Suprapubic skin (tissue), 4 donors: ENCODE measurements around the gene NOC4L. TPM values are rescaled to one million over a fixed set of nuclear protein-coding genes. Genes with fewer than 3 reads are reported as not detected.

Experiments
- DNase-seq, 2 donors: peaks; one replicate each; pipeline ENCODE4 v3.0.0-alpha.2; 2019; ENCODE audit warnings: low spot score in 2 of 2
- H3K27ac ChIP-seq: fragments of 200-600 bp; sonication (generic); one replicate; pipeline ENCODE4 v1.5.1; 2019
- H3K27me3 ChIP-seq: fragments of 200-600 bp; sonication (generic); one replicate; pipeline ENCODE4 v1.5.1; 2019
- H3K36me3 ChIP-seq: fragments of 200-600 bp; sonication (generic); one replicate; pipeline ENCODE4 v1.5.1; 2019
- H3K4me1 ChIP-seq: fragments of 200-600 bp; sonication (generic); one replicate; pipeline ENCODE4 v1.5.1; 2019
- H3K4me3 ChIP-seq: fragments of 200-600 bp; sonication (generic); one replicate; pipeline ENCODE4 v1.5.1; 2019; ENCODE audit warnings: mild to moderate bottlenecking
- H3K9me3 ChIP-seq: fragments of 200-600 bp; sonication (generic); one replicate; pipeline ENCODE4 v1.5.1; 2019
- CTCF ChIP-seq, 2 donors: fragments of 200-600 bp in 1 of 2; fragments of 450-650 bp in 1 of 2; sonication (generic) in 1 of 2; IDR thresholded peaks; one replicate each; pipeline ENCODE4 v1.5.1; 2016 to 2019; ENCODE audit warnings: antibody characterized with exemption in 2 of 2, mild to moderate bottlenecking in 1 of 2, moderate library complexity in 1 of 2
- EP300 ChIP-seq: sonication (generic); formaldehyde crosslinking; IDR thresholded peaks from one replicate; pipeline ENCODE4 v1.6.1; 2017; ENCODE audit warnings: antibody characterized with exemption
- POLR2A ChIP-seq, 2 donors: fragments of 450-650 bp; IDR thresholded peaks; one replicate each; pipeline ENCODE4 v1.6.1; 2017; ENCODE audit warnings: antibody characterized with exemption in 2 of 2, mild to moderate bottlenecking in 2 of 2, moderate library complexity in 2 of 2
- POLR2AphosphoS5 ChIP-seq, 3 donors: sonication (generic); formaldehyde crosslinking; IDR thresholded peaks; one replicate each; pipeline ENCODE4 v1.6.1; 2017; ENCODE audit warnings: antibody characterized with exemption in 3 of 3
- WGBS: methylation state at CpG from one replicate; pipeline ENCODE4 v1.1.5; 2018; 5-methylcytosine and 5-hydroxymethylcytosine counted together
- total RNA-seq, 4 donors: library from RNA; depleted of rRNA; stranded (reverse); fragments of >200 nt; gene quantifications; one replicate each; pipeline ENCODE4 v1.1.0, GENCODE V29; 2016

Gene NOC4L
- total RNA-seq, 4 donors from 2014 or later, result 13.9 to 20.4 (median 16.0) TPM

GRCh38 chr12:132170094-132170636, 25.9 kb downstream of the NOC4L start:
- TF ChIP-seq POLR2A (IDR thresholded peaks at IDR 0.05) (no peak), POLR2AphosphoS5 (IDR thresholded peaks at IDR 0.05) (no peak), CTCF (IDR thresholded peaks at IDR 0.05) (no peak), EP300 (no peak)
- no peak overlapping the region for H3K27ac ChIP-seq
- 22% methylated on average over 15 of the region's 16 CpGs for WGBS
- peaks cover 71% of the 10 kb centered on the region for H3K27me3 ChIP-seq
- H3K36me3 ChIP-seq, result no peaks in the 10 kb centered on the region
- no peak for DNase-seq
- H3K9me3 ChIP-seq, result no peaks in the 10 kb centered on the region
- H3K4me3 ChIP-seq, result no peak overlapping the region
- peaks cover 3% of the 10 kb centered on the region for H3K4me1 ChIP-seq

- H3K9me3 ChIP-seq, result no peaks in the 10 kb centered on the region
- no peak overlapping the region for H3K4me3 ChIP-seq
- peaks cover 3% of the 10 kb centered on the region for H3K4me1 ChIP-seq
- no peaks in the 10 kb centered on the region for H3K36me3 ChIP-seq
- DNase-seq, result no peak
- 87% methylated on average over 14 of the region's 33 CpGs for WGBS
- H3K27ac ChIP-seq, result no peak overlapping the region
- peaks cover 77% of the 10 kb centered on the region for H3K27me3 ChIP-seq
- TF ChIP-seq EP300, result no peak
- TF ChIP-seq POLR2AphosphoS5 (IDR thresholded peaks at IDR 0.05), result no peak
- no peak for TF ChIP-seq POLR2A (IDR thresholded peaks at IDR 0.05)
- no peak for TF ChIP-seq CTCF (IDR thresholded peaks at IDR 0.05)
Measured at GRCh38 chr12:132170637-132171292, 26.5 kb downstream of the NOC4L start.

- no peak overlapping the region for H3K27ac ChIP-seq
- WGBS, result 55% methylated on average over 11 of the region's 24 CpGs
- H3K4me3 ChIP-seq, result no peak overlapping the region
- no peaks in the 10 kb centered on the region for H3K36me3 ChIP-seq
- H3K4me1 ChIP-seq, result peaks cover 6% of the 10 kb centered on the region
- no peaks in the 10 kb centered on the region for H3K9me3 ChIP-seq
- peaks cover 84% of the 10 kb centered on the region for H3K27me3 ChIP-seq
- no peak for DNase-seq
- TF ChIP-seq CTCF (IDR thresholded peaks at IDR 0.05), result no peak
- TF ChIP-seq POLR2AphosphoS5 (IDR thresholded peaks at IDR 0.05), result no peak
- no peak for TF ChIP-seq EP300
- no peak for TF ChIP-seq POLR2A (IDR thresholded peaks at IDR 0.05)
Measured at GRCh38 chr12:132171293-132171967, 27.2 kb downstream of the NOC4L start.

GRCh38 chr12:132171968-132172521, 27.8 kb downstream of the NOC4L start:
- peaks cover 6% of the 10 kb centered on the region for H3K4me1 ChIP-seq
- H3K4me3 ChIP-seq, result no peak overlapping the region
- no peaks in the 10 kb centered on the region for H3K9me3 ChIP-seq
- no peak for DNase-seq
- 89% methylated on average over 20 of the region's 28 CpGs for WGBS
- H3K36me3 ChIP-seq, result no peaks in the 10 kb centered on the region
- H3K27ac ChIP-seq, result no peak overlapping the region
- H3K27me3 ChIP-seq, result peaks cover 90% of the 10 kb centered on the region
- TF ChIP-seq POLR2A (IDR thresholded peaks at IDR 0.05) (no peak), CTCF (IDR thresholded peaks at IDR 0.05) (no peak), EP300 (no peak), POLR2AphosphoS5 (IDR thresholded peaks at IDR 0.05) (no peak)

- no peak for TF ChIP-seq EP300
- no peak for TF ChIP-seq CTCF (IDR thresholded peaks at IDR 0.05)
- no peak for TF ChIP-seq POLR2AphosphoS5 (IDR thresholded peaks at IDR 0.05)
- no peak for TF ChIP-seq POLR2A (IDR thresholded peaks at IDR 0.05)
- no peak overlapping the region for H3K4me3 ChIP-seq
- 61% methylated on average over 6 of the region's 15 CpGs for WGBS
Measured at GRCh38 chr12:132172619-132173018, 28.4 kb downstream of the NOC4L start.

More at GRCh38 chr12:132172619-132173018, 28.4 kb downstream of the NOC4L start:
- peaks cover 95% of the 10 kb centered on the region for H3K27me3 ChIP-seq
- H3K4me1 ChIP-seq, result peaks cover 6% of the 10 kb centered on the region
- no peaks in the 10 kb centered on the region for H3K36me3 ChIP-seq
- H3K27ac ChIP-seq, result no peak overlapping the region
- DNase-seq, result no peak
- H3K9me3 ChIP-seq, result no peaks in the 10 kb centered on the region
